PC-9 (cell line): Measurements from ENCODE around the gene CD177.

ENCODE experiments used
- EZH2 ChIP-seq: fragments of 200-600 bp; sonication (generic); IDR thresholded peaks from 2 replicates; pipeline ENCODE4 v1.8.0; 2017; ENCODE audit warnings: antibody characterized with exemption, low read depth
- TF ChIP-seq, protein P1 (sequence below): fragments of 200-600 bp; sonication (generic); conservative IDR thresholded peaks from 2 replicates; pipeline ENCODE4 v1.6.1; 2017; ENCODE audit warnings: mixed run types, antibody characterized with exemption, mild to moderate bottlenecking, moderate library complexity

DNA sequence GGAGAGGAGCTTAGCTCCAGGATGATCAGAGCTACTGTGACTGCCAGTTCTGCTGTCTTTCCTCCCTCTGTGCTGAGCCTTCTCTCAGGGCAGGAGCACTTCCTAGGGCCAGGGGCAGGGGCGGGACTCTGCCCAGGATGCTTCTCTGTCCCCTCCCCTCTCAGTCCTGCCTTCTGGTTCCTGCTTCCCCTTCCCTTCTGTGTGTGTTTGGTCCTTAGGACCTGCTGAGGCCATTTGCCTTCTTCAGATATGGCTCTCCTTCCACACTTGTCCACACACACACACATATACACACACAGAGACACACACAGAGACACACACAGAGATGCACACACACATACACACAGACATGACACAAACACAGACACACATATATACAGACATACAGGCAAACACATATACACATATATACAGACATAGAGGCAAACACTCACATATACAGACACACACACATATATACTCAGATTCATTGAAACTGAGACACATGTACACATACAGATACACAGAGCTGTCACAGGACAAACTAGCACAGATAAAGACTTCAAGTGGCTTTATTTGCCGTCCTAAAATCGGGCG, 22.0 kb upstream of the CD177 start:
- no peak for TF ChIP-seq EZH2
- TF ChIP-seq, protein P1, sequence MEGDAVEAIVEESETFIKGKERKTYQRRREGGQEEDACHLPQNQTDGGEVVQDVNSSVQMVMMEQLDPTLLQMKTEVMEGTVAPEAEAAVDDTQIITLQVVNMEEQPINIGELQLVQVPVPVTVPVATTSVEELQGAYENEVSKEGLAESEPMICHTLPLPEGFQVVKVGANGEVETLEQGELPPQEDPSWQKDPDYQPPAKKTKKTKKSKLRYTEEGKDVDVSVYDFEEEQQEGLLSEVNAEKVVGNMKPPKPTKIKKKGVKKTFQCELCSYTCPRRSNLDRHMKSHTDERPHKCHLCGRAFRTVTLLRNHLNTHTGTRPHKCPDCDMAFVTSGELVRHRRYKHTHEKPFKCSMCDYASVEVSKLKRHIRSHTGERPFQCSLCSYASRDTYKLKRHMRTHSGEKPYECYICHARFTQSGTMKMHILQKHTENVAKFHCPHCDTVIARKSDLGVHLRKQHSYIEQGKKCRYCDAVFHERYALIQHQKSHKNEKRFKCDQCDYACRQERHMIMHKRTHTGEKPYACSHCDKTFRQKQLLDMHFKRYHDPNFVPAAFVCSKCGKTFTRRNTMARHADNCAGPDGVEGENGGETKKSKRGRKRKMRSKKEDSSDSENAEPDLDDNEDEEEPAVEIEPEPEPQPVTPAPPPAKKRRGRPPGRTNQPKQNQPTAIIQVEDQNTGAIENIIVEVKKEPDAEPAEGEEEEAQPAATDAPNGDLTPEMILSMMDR = no peak
